Measurements from ENCODE around the gene DOC2B. TPM values are rescaled to one million over a fixed set of nuclear protein-coding genes. Genes with fewer than 3 reads are reported as not detected.

The DOC2B gene
- total and polyA plus RNA-seq, 2 of the 8 experiments (the other 6 are each of a cell fraction or from before 2014, with no cell fraction given): 1.3 to 3.3 TPM

GRCh38 chr17:230395-230770, 48.9 kb upstream of the DOC2B start (continued):
- TF ChIP-seq SIX5 (IDR thresholded peaks at IDR 0.05; ENCODE audit: low read depth, low read length) (no peak), MAX (IDR thresholded peaks at IDR 0.05) (no peak), MAFK (IDR thresholded peaks at IDR 0.05; ENCODE audit: low read depth, low read length) (no peak), PHF8 (conservative IDR thresholded peaks at IDR 0.05; ENCODE audit: low read depth, low read length) (no peak)

Data from H1 (cell line).